ENCODE results near the gene BFSP2. TPM values are rescaled to one million over a fixed set of nuclear protein-coding genes. Genes with fewer than 3 reads are reported as not detected.
A peak's percentile ranks its signal among the peaks of the same experiment; 100 is the strongest.

Gene BFSP2
- total RNA-seq, 4 donors from 2014 or later = not detected

DNA sequence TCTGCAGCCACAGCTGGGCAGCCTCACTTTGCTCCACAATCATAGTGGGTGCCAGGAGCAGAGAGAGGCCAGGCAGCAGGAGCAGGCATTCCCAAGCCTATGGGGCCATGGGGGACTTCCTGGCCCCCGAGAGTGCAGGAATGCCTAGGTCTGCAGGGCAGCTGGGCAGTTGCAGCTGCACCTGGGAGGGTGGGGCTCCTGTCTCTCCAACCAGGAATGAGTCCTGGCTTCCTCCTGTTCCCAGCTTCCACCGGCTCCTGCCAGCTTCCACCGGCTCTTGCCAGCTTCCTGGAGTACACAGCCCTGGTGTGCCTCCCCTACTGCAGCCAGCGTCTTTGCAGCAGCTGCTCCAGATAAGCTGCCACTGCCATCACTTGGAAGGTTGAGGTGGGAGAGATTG lies 87.3 kb downstream of the BFSP2 start:
- Histone ChIP-seq H3K27me3 (no peaks in the 10 kb centered on the region), H3K9me3 (no peaks in the 10 kb centered on the region), H3K36me3 (no peaks in the 10 kb centered on the region), H3K4me3 (replicated peaks in 1 of 3) (no peak overlapping the region), H3K27ac (no peak overlapping the region), H3K4me1 (peaks cover 0 to 4% of the 10 kb centered on the region in 2 donors)
- TF ChIP-seq, protein P1, sequence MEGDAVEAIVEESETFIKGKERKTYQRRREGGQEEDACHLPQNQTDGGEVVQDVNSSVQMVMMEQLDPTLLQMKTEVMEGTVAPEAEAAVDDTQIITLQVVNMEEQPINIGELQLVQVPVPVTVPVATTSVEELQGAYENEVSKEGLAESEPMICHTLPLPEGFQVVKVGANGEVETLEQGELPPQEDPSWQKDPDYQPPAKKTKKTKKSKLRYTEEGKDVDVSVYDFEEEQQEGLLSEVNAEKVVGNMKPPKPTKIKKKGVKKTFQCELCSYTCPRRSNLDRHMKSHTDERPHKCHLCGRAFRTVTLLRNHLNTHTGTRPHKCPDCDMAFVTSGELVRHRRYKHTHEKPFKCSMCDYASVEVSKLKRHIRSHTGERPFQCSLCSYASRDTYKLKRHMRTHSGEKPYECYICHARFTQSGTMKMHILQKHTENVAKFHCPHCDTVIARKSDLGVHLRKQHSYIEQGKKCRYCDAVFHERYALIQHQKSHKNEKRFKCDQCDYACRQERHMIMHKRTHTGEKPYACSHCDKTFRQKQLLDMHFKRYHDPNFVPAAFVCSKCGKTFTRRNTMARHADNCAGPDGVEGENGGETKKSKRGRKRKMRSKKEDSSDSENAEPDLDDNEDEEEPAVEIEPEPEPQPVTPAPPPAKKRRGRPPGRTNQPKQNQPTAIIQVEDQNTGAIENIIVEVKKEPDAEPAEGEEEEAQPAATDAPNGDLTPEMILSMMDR (IDR thresholded peaks at IDR 0.05) = no peak
- TF ChIP-seq POLR2A (IDR thresholded peaks at IDR 0.05) = no peak
- intact Hi-C loops (cut with DNase I) = no loop called here
- 63 to 90% methylated on average over 3 to 4 of the region's 4 CpGs for WGBS, 2 donors
- DNase-seq = no peak

DNA sequence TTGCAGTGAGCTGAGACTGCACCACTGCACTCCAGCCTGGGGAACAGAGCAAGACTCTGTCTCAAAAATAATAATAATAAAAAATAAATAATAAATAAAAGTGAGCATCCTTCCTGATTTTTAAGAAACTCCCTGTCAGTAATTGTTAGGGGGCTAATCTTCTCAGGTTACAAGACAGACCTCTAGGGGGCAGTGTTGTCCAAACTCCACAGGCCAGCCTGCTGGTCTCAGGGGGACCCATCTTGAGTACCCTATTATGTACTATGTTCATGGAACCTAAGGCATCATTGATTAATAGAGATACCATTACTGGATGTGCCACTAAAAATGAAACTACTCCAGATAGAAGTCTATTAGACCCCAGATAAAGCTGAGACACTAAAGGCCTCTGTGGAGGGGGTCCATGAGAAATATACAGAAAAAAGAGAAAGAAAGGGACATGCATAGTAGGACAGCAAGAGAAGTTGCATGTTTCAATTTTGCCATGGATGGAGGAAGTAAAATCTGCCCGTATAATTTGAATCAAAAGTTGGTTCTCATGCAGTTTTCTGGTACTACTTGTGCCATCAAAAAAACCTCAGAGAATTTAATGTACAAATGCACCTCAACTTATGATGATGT lies 88.2 kb downstream of the BFSP2 start:
- H3K36me3 ChIP-seq = no peaks in the 10 kb centered on the region
- intact Hi-C loops (cut with DNase I) = no loop called here
- H3K4me1 ChIP-seq = peaks cover 0 to 4% of the 10 kb centered on the region in 2 donors
- H3K4me3 ChIP-seq (replicated peaks in 1 of 3) = no peak overlapping the region
- no peak overlapping the region for H3K27ac ChIP-seq
- H3K9me3 ChIP-seq = no peaks in the 10 kb centered on the region
- no peak for DNase-seq
- 85 to 86% methylated on average over 1 of the region's 1 CpG for WGBS, 2 donors
- TF ChIP-seq POLR2A (IDR thresholded peaks at IDR 0.05) = no peak
- TF ChIP-seq, protein P1 (IDR thresholded peaks at IDR 0.05) = peak in 3 of 6 experiments; percentile 13 to 35 (median 27)
- no peaks in the 10 kb centered on the region for H3K27me3 ChIP-seq

DNA sequence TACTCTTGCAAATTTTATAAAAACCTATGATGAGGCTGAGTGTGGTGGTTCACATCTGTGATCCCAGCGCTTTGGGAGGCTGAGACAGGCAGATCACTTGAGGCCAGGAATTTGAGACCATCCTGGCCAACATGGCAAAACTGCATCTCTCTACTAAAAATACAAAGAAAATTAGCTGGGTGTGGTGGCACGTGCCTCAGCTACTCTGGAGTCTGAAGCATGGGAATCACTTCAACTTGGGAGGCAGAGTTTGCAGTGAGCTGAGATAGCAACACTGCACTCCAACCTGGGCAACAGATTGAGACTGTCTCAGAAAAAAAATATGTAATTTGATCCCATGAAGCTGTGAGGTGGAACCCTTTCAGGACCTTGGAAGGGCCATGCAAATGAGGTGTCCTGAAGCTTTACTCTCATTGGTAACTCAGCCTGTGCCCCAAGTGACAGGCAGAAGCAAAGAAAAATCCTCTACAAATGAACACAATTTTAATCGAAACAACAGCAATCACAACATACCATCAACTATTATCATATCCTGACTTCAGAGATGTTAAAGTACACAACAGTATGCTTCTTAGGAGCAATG lies 89.0 kb downstream of the BFSP2 start:
- Histone ChIP-seq H3K27ac (peak overlapping the region in 1 of 3 donors; percentile 22), H3K27me3 (no peaks in the 10 kb centered on the region), H3K9me3 (no peaks in the 10 kb centered on the region), H3K4me1 (peaks cover 0 to 4% of the 10 kb centered on the region in 2 donors), H3K4me3 (replicated peaks in 1 of 3) (no peak overlapping the region), H3K36me3 (no peaks in the 10 kb centered on the region)
- WGBS, 2 donors = 51 to 57% methylated on average over 3 of the region's 3 CpGs
- intact Hi-C loops (cut with DNase I) = no loop called here
- TF ChIP-seq POLR2A (IDR thresholded peaks at IDR 0.05) = peak in 1 of 2 donors; percentile 8
- TF ChIP-seq, protein P1 (IDR thresholded peaks at IDR 0.05) = no peak
- DNase-seq = peak; percentile 45 to 46

DNA sequence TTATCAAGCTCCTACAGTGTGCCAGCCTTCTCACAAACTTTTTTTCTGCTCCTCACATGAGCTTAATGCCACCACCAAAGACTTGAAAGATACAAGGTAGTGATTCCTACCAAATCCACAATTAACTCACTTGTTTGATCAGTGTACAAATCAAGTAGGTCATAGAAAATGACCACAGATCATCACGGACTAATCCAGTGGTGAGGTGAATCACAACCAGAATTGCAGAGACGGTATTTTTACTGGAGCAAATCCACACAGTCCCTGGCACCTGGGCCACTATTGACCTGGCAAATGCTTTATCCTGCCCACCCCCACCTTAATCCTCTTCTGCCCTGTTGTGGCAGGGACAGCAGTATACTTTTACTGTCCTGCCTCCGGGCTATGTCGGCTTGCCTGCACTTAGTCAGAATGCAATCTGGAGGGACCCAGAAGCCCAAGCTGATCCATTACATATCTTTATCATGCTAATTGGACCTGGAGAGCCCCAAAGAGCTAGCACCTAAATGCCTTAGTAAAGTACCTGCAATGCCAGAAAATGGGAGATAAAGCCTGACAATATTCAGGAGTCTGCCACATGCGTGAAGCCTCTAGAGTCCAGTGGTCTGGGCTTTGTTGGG lies 89.7 kb downstream of the BFSP2 start:
- Histone ChIP-seq H3K9me3 (no peaks in the 10 kb centered on the region), H3K4me1 (peaks cover 0 to 4% of the 10 kb centered on the region in 2 donors), H3K27ac (peak overlapping the region in 1 of 3 donors; percentile 22), H3K36me3 (no peaks in the 10 kb centered on the region), H3K4me3 (replicated peaks in 1 of 3) (no peak overlapping the region), H3K27me3 (no peaks in the 10 kb centered on the region)
- intact Hi-C loops (cut with DNase I) = no loop called here
- DNase-seq = no peak
- 87 to 90% methylated on average over 5 of the region's 5 CpGs for WGBS, 2 donors
- TF ChIP-seq, protein P1 (IDR thresholded peaks at IDR 0.05) = no peak
